HepG2 (cell line): ENCODE data around the gene PPP1R16B.

Source experiments
- BRD4 ChIP-seq: sonication (generic); formaldehyde crosslinking; IDR thresholded peaks from 2 replicates; pipeline ENCODE4 v1.4.0; 2020; ENCODE audit warnings: missing genetic modification reagents
- CTCF ChIP-seq: sonication (generic); formaldehyde crosslinking; IDR thresholded peaks from 2 replicates; pipeline ENCODE4 v1.5.0; 2020; ENCODE audit warnings: mild to moderate bottlenecking, missing genetic modification reagents, moderate library complexity
- DBP ChIP-seq: sonication (generic); formaldehyde crosslinking; IDR thresholded peaks from 2 replicates; pipeline ENCODE4 v1.4.0; 2020; ENCODE audit warnings: missing genetic modification reagents; ENCODE audit errors: not compliant biosample characterization
- FIP1L1 ChIP-seq: fragments of 200-400 bp; formaldehyde crosslinking; IDR thresholded peaks from 2 replicates; pipeline ENCODE4 v1.6.1; 2018; ENCODE audit warnings: low read depth, mild to moderate bottlenecking, low read length, moderate library complexity, borderline replicate concordance; ENCODE audit not compliant: insufficient read depth
- KLF16 ChIP-seq, 2 experiments: sonication (generic) in 1 of 2; formaldehyde crosslinking in 1 of 2; IDR thresholded peaks; 2 replicates each; pipeline versions ENCODE4 v1.6.1 to v1.8.0; 2016 to 2023; ENCODE audit warnings: missing genetic modification reagents in 2 of 2, missing compliant biosample characterization in 1 of 2
- POLR2A ChIP-seq, 2 experiments: IDR thresholded peaks; 2 replicates each; pipeline ENCODE4 v1.6.1; 2011; ENCODE audit warnings: low read depth in 2 of 2, low read length in 2 of 2, mild to moderate bottlenecking in 1 of 2, moderate library complexity in 1 of 2; ENCODE audit not compliant: insufficient read depth in 1 of 2
- REST ChIP-seq, 2 experiments: IDR thresholded peaks; 2 replicates each; pipeline ENCODE4 v1.6.1; 2011 to 2012; ENCODE audit warnings: low read length in 2 of 2, borderline replicate concordance in 1 of 2, low read depth in 1 of 2, mild to moderate bottlenecking in 1 of 2, moderate library complexity in 1 of 2
- RFX1 ChIP-seq: fragments of 450-650 bp; IDR thresholded peaks from 2 replicates; pipeline ENCODE4 v1.6.1; 2017
- YEATS2 ChIP-seq: sonication (generic); formaldehyde crosslinking; IDR thresholded peaks from 2 replicates; pipeline ENCODE4 v1.4.0; 2020; ENCODE audit warnings: missing genetic modification reagents, borderline replicate concordance
- ZBTB7A ChIP-seq: sonication (generic); formaldehyde crosslinking; IDR thresholded peaks from 2 replicates; pipeline ENCODE4 v1.8.0; 2022; ENCODE audit warnings: mild to moderate bottlenecking, missing genetic modification reagents
- ZNF138 ChIP-seq: sonication (generic); formaldehyde crosslinking; IDR thresholded peaks from 2 replicates; pipeline ENCODE4 v1.5.0; 2020; ENCODE audit warnings: mild to moderate bottlenecking, low read depth, missing genetic modification reagents
- ZNF446 ChIP-seq: sonication (generic); formaldehyde crosslinking; IDR thresholded peaks from 2 replicates; pipeline ENCODE4 v1.5.0; 2020; ENCODE audit warnings: mild to moderate bottlenecking, missing genetic modification reagents
- ZSCAN22 ChIP-seq: sonication (generic); formaldehyde crosslinking; IDR thresholded peaks from 2 replicates; pipeline ENCODE4 v1.4.0; 2020; ENCODE audit warnings: mild to moderate bottlenecking, missing genetic modification reagents

GRCh38 chr20:38880952-38881735 lies 75.6 kb downstream of the PPP1R16B start:
- TF ChIP-seq BRD4 (CRISPR knock-in tag) (no peak), KLF16 (CRISPR knock-in tag; IDR thresholded peaks at IDR 0.05) (no peak), FIP1L1 (no peak), POLR2A (IDR thresholded peaks at IDR 0.05; ENCODE audit: insufficient read depth in 1 of 2, low read depth in 2 of 2, low read length in 2 of 2) (no peak), REST (IDR thresholded peaks at IDR 0.05; ENCODE audit: borderline replicate concordance in 1 of 2, low read depth in 1 of 2, low read length in 2 of 2) (no peak), DBP (CRISPR knock-in tag) (no peak), ZNF446 (no peak), RFX1 (no peak), ZBTB7A (CRISPR knock-in tag) (no peak), ZSCAN22 (no peak), YEATS2 (CRISPR knock-in tag) (no peak), CTCF (no peak), ZNF138 (CRISPR knock-in tag) (no peak)
